ENCODE results near the gene CEP170B. TPM values are rescaled to one million over a fixed set of nuclear protein-coding genes. Genes with fewer than 3 reads are reported as not detected.

Gene CEP170B
- total RNA-seq, 1 donor from 2014 or later: 55.4 TPM

- no peak for FAIRE-seq
- Mint-ChIP-seq H3K36me3 (ENCODE audit: low read depth, unreplicated experiment) (peaks cover 5% of the 10 kb centered on the region), H3K9me3 (ENCODE audit: unreplicated experiment) (no peaks in the 10 kb centered on the region), H3K27me3 (ENCODE audit: low read depth, unreplicated experiment) (no peaks in the 10 kb centered on the region), H3K4me1 (ENCODE audit: low read depth, unreplicated experiment) (peaks cover 7% of the 10 kb centered on the region), H3K27ac (ENCODE audit: unreplicated experiment) (no peak overlapping the region), H3K4me3 (ENCODE audit: unreplicated experiment) (no peak overlapping the region)
- Histone ChIP-seq H3K9ac (ENCODE audit: low read length) (no peak overlapping the region), H3K27ac (ENCODE audit: low read depth, low read length) (no peak overlapping the region), H2AFZ (ENCODE audit: low read depth, low read length) (no peak overlapping the region), H3K4me1 (ENCODE audit: insufficient read depth, low read length) (peaks cover 12% of the 10 kb centered on the region), H3K36me3 (ENCODE audit: insufficient read depth, low read length) (peaks cover 3% of the 10 kb centered on the region), H3K9me3 (ENCODE audit: insufficient read depth, low read depth, low read length) (no peaks in the 10 kb centered on the region), H4K20me1 (ENCODE audit: insufficient read depth, low read length) (peaks cover 88% of the 10 kb centered on the region), H3K4me3 (ENCODE audit: insufficient read depth, low read depth, low read length) (no peak overlapping the region), H3K79me2 (ENCODE audit: insufficient read depth, low read length) (peaks cover 42% of the 10 kb centered on the region), H3K4me2 (ENCODE audit: low read length) (no peak overlapping the region), H3K27me3 (ENCODE audit: insufficient read depth, low read length) (no peaks in the 10 kb centered on the region)
- no peak for DNase-seq (ENCODE audit: low read depth)
- TF ChIP-seq EZH2 (IDR thresholded peaks at IDR 0.05; ENCODE audit: insufficient read depth, low read length) (no peak), CTCF (IDR thresholded peaks at IDR 0.05; ENCODE audit: insufficient read depth, low read depth, low read length) (no peak)
These were observed 11.2 kb downstream of the CEP170B start for GRCh38 chr14:104876251-104876699.

GRCh38 chr14:104877066-104877805, 12.2 kb downstream of the CEP170B start:
- FAIRE-seq: no peak
- peaks cover 7% of the 10 kb centered on the region for H3K4me1 Mint-ChIP-seq (ENCODE audit: low read depth, unreplicated experiment)

More at GRCh38 chr14:104877066-104877805, 12.2 kb downstream of the CEP170B start:
- Histone ChIP-seq H3K9me3 (ENCODE audit: insufficient read depth, low read depth, low read length) (no peaks in the 10 kb centered on the region), H3K4me3 (ENCODE audit: insufficient read depth, low read depth, low read length) (no peak overlapping the region), H3K27me3 (ENCODE audit: insufficient read depth, low read length) (no peaks in the 10 kb centered on the region), H3K9ac (ENCODE audit: low read length) (no peak overlapping the region), H3K27ac (ENCODE audit: low read depth, low read length) (no peak overlapping the region), H4K20me1 (ENCODE audit: insufficient read depth, low read length) (peaks cover 88% of the 10 kb centered on the region), H3K4me1 (ENCODE audit: insufficient read depth, low read length) (peaks cover 11% of the 10 kb centered on the region), H3K79me2 (ENCODE audit: insufficient read depth, low read length) (peaks cover 32% of the 10 kb centered on the region), H3K4me2 (ENCODE audit: low read length) (no peak overlapping the region), H3K36me3 (ENCODE audit: insufficient read depth, low read length) (peaks cover 3% of the 10 kb centered on the region), H2AFZ (ENCODE audit: low read depth, low read length) (no peak overlapping the region)
- Mint-ChIP-seq H3K4me3 (ENCODE audit: unreplicated experiment) (no peak overlapping the region), H3K9me3 (ENCODE audit: unreplicated experiment) (no peaks in the 10 kb centered on the region), H3K27ac (ENCODE audit: unreplicated experiment) (no peak overlapping the region), H3K27me3 (ENCODE audit: low read depth, unreplicated experiment) (no peaks in the 10 kb centered on the region), H3K36me3 (ENCODE audit: low read depth, unreplicated experiment) (peaks cover 5% of the 10 kb centered on the region)
- no peak for DNase-seq (ENCODE audit: low read depth)
- no peak for TF ChIP-seq CTCF (IDR thresholded peaks at IDR 0.05; ENCODE audit: insufficient read depth, low read depth, low read length)
- no peak for TF ChIP-seq EZH2 (IDR thresholded peaks at IDR 0.05; ENCODE audit: insufficient read depth, low read length)

Data from astrocyte (in vitro differentiated cells and primary cell).